ENCODE data around the gene ZNF575. TPM values are rescaled to one million over a fixed set of nuclear protein-coding genes. Genes with fewer than 3 reads are reported as not detected.
A peak's percentile ranks its signal among the peaks of the same experiment; 100 is the strongest.
"Not testable (repeated sequence)": the region's sequence is repeated elsewhere in the genome, so short reads cannot be mapped to it uniquely, and the experiment has no call there.

ZNF575 gene
- total RNA-seq, 1 experiment from 2014 or later: 6.5 TPM

DNA sequence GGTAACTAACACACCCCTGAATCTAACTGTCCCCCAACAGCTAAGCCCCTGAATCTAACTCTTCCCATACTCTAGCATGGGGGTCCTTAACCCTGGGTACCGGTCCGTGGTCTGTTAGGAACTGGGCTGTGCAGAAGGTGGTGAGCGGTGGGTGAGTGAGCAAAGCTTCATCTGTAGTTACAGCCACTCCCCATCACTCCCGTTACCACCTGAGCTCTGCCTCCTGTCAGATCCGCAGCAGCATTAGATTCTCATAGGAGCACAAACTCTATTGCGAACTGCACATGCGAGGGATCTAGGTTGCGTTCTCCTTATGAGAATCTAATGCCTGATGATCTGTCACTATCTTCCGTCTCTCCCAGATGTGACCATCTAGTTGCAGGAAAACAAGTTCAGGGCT, 22.3 kb upstream of the ZNF575 start:
- H3F3A ChIP-seq (ENCODE audit: insufficient read depth, low read depth): peaks cover 24% of the 10 kb centered on the region; the same call in 1 of the 2 replicates
- no TSS peak for BruUV-seq (replicated peaks)
- no peaks in the 10 kb centered on the region for H3K27me3 ChIP-seq (ENCODE audit: insufficient read depth, low read depth)
- H3K4me2 ChIP-seq: no peak overlapping the region
- H3K4me3 ChIP-seq: no peak overlapping the region
- intact Hi-C loops (cut with micrococcal nuclease; ENCODE audit: unreplicated experiment): no loop called here
- no peak for DNase-seq
- no peak overlapping the region for H3K27ac ChIP-seq
- H3K4me1 ChIP-seq (replicated peaks; ENCODE audit: insufficient read depth): 0 out of 2 replicates have a peak, but pooled peaks cover under 1% of the 10 kb centered on the region
- ChIA-PET POLR2A (ENCODE audit: unreplicated experiment) (no interaction called here), CTCF (interaction anchor here (0.6 to 0.7 kb wide), 2 partner anchors 8 to 89 kb away, joined by 4 to 8 read pairs; no protein-coding TSS in a partner anchor)
- peaks cover 16% of the 10 kb centered on the region for H3K36me3 ChIP-seq (ENCODE audit: low read depth)
- no peaks in the 10 kb centered on the region for H4K20me1 ChIP-seq (ENCODE audit: insufficient read depth)
- no peaks in the 10 kb centered on the region for H3K9me3 ChIP-seq (ENCODE audit: insufficient read depth, low read depth)
- no peaks in the 10 kb centered on the region for H3K79me2 ChIP-seq (ENCODE audit: low read depth)
- H2AFZ ChIP-seq: no peak overlapping the region
- no peaks in the 10 kb centered on the region for H3K9me2 ChIP-seq (ENCODE audit: insufficient read depth)
- no peak for TF ChIP-seq EZH2 (IDR thresholded peaks at IDR 0.05; ENCODE audit: low read depth)
- TF ChIP-seq, protein P1, sequence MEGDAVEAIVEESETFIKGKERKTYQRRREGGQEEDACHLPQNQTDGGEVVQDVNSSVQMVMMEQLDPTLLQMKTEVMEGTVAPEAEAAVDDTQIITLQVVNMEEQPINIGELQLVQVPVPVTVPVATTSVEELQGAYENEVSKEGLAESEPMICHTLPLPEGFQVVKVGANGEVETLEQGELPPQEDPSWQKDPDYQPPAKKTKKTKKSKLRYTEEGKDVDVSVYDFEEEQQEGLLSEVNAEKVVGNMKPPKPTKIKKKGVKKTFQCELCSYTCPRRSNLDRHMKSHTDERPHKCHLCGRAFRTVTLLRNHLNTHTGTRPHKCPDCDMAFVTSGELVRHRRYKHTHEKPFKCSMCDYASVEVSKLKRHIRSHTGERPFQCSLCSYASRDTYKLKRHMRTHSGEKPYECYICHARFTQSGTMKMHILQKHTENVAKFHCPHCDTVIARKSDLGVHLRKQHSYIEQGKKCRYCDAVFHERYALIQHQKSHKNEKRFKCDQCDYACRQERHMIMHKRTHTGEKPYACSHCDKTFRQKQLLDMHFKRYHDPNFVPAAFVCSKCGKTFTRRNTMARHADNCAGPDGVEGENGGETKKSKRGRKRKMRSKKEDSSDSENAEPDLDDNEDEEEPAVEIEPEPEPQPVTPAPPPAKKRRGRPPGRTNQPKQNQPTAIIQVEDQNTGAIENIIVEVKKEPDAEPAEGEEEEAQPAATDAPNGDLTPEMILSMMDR (conservative IDR thresholded peaks at IDR 0.05): no peak

DNA sequence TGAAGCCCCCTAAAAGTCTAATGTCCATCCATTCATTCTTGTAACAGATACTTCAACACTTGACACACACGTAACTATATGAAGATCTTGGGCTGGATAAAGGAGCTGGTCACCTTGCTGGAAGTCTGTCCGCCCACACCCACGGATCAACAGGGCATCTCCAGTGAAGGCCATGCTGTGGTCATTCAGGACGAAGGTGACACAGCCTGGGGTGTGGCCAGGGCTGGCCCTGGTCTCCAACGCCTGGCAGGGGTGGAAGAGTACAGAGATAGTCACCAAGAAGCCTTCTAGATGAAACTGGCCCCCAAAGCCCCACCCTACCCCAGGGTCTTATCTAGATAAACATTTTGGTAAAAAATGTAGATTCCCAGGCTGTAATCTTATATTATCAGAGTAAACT, 21.7 kb upstream of the ZNF575 start:
- no peaks in the 10 kb centered on the region for H3K79me2 ChIP-seq (ENCODE audit: low read depth)
- H3K4me1 ChIP-seq (replicated peaks; ENCODE audit: insufficient read depth): no peaks in the 10 kb centered on the region
- ChIA-PET CTCF (no interaction called here), POLR2A (ENCODE audit: unreplicated experiment) (no interaction called here)
- H3K9me2 ChIP-seq (ENCODE audit: insufficient read depth): no peaks in the 10 kb centered on the region
- peaks cover 18% of the 10 kb centered on the region; the same call in 1 of the 2 replicates for H3F3A ChIP-seq (ENCODE audit: insufficient read depth, low read depth)
- no peak for DNase-seq
- no peaks in the 10 kb centered on the region for H3K27me3 ChIP-seq (ENCODE audit: insufficient read depth, low read depth)
- H3K9me3 ChIP-seq (ENCODE audit: insufficient read depth, low read depth): no peaks in the 10 kb centered on the region
- TF ChIP-seq EZH2 (IDR thresholded peaks at IDR 0.05; ENCODE audit: low read depth): no peak
- TF ChIP-seq, protein P1 (conservative IDR thresholded peaks at IDR 0.05): no peak
- BruUV-seq (replicated peaks): no TSS peak
- no peak overlapping the region for H3K4me3 ChIP-seq
- H4K20me1 ChIP-seq (ENCODE audit: insufficient read depth): no peaks in the 10 kb centered on the region
- H2AFZ ChIP-seq: no peak overlapping the region
- peaks cover 16% of the 10 kb centered on the region for H3K36me3 ChIP-seq (ENCODE audit: low read depth)
- intact Hi-C loops (cut with micrococcal nuclease; ENCODE audit: unreplicated experiment): no loop called here
- H3K4me2 ChIP-seq: no peak overlapping the region
- no peak overlapping the region for H3K27ac ChIP-seq

DNA sequence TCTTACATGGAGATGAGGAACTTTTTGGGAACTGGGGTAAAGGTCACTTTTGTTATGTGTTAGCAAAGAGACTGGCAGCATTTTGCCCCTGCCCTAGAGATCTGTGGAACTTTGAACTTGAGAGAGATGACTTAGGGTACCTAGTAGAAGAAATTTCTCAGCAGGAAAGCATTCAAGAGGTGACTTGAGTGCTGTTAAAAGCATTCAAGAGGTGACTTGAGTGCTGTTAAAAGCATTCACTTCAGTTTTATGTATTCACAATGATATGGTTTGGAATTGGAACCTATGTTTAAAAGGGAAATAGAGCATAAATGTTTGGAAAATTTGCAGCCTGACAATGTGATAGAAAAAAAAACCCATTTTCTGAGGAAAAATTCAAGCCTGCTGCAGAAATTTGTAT, 20.6 kb upstream of the ZNF575 start:
- POLR2A ChIA-PET (ENCODE audit: unreplicated experiment); CTCF ChIA-PET; intact Hi-C loops (cut with micrococcal nuclease; ENCODE audit: unreplicated experiment); H3K9me2 ChIP-seq (ENCODE audit: insufficient read depth); H3K27ac ChIP-seq; H3K79me2 ChIP-seq (ENCODE audit: low read depth); H2AFZ ChIP-seq; H3K4me1 ChIP-seq (replicated peaks; ENCODE audit: insufficient read depth); BruUV-seq (replicated peaks); H3K4me3 ChIP-seq; H3K4me2 ChIP-seq; H3K27me3 ChIP-seq (ENCODE audit: insufficient read depth, low read depth); H3K9me3 ChIP-seq (ENCODE audit: insufficient read depth, low read depth); DNase-seq; H4K20me1 ChIP-seq (ENCODE audit: insufficient read depth): not testable (repeated sequence)
- Histone ChIP-seq H3K36me3 (ENCODE audit: low read depth) (peaks cover 18% of the 10 kb centered on the region), H3F3A (ENCODE audit: insufficient read depth, low read depth) (peaks cover 16% of the 10 kb centered on the region; the same call in 1 of the 2 replicates)

DNA sequence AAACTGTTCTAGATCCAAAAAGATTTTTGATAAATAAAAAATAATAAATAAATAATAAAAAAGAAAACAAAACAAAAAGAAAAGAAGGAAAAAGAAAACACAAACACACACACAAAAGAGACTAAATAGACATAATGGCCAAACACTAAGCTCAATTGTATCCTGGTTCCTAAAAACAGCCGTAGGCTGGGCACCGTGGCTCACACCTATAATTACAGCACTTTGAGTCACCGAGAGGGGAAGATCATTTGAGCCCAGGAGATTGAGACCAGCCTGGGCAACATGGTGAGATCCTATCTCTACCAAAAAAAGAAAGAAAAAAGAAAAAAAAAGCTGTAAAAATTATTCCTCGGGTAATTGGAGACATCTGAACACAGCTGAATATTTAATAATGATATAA, 14.9 kb upstream of the ZNF575 start:
- Histone ChIP-seq H3K9me3 (ENCODE audit: insufficient read depth, low read depth) (no peaks in the 10 kb centered on the region), H3K27me3 (ENCODE audit: insufficient read depth, low read depth) (no peaks in the 10 kb centered on the region), H3K4me2 (peak overlapping the region; percentile 67), H3K27ac (peak overlapping the region; percentile 95), H3K36me3 (ENCODE audit: low read depth) (peaks cover 14% of the 10 kb centered on the region; the same call in 1 of the 2 replicates), H2AFZ (peak overlapping the region; percentile 1; the same call in 1 of the 2 replicates), H3K79me2 (ENCODE audit: low read depth) (peaks cover 24% of the 10 kb centered on the region), H3F3A (ENCODE audit: insufficient read depth, low read depth) (peaks cover 46% of the 10 kb centered on the region), H4K20me1 (ENCODE audit: insufficient read depth) (no peaks in the 10 kb centered on the region), H3K4me3 (no peak overlapping the region), H3K4me1 (replicated peaks; ENCODE audit: insufficient read depth) (peaks cover 25% of the 10 kb centered on the region), H3K9me2 (ENCODE audit: insufficient read depth) (no peaks in the 10 kb centered on the region)
- ChIA-PET POLR2A (ENCODE audit: unreplicated experiment) (interaction anchor here (0.6 to 0.8 kb wide), 6 partner anchors 13 to 150 kb away, joined by 6 to 15 read pairs (median 8); partner anchors contain the start of gene ZNF575), CTCF (interaction anchor here (0.6 to 1.0 kb wide), 4 partner anchors 69 to 224 kb away, joined by 3 to 10 read pairs (median 3); no protein-coding TSS in a partner anchor)
- BruUV-seq (replicated peaks): no TSS peak
- TF ChIP-seq, protein P1 (conservative IDR thresholded peaks at IDR 0.05): no peak
- TF ChIP-seq EZH2 (IDR thresholded peaks at IDR 0.05; ENCODE audit: low read depth): no peak
- peak in 1 of 2 experiments; percentile 63 for DNase-seq
- intact Hi-C loops (cut with micrococcal nuclease; ENCODE audit: unreplicated experiment): loop anchor here (2.0 to 5.0 kb wide), 3 partner anchors 51 to 327 kb away; partner anchors contain the start of gene LYPD3
